Measurements from ENCODE around the gene IL17C.

IL17C gene

DNA sequence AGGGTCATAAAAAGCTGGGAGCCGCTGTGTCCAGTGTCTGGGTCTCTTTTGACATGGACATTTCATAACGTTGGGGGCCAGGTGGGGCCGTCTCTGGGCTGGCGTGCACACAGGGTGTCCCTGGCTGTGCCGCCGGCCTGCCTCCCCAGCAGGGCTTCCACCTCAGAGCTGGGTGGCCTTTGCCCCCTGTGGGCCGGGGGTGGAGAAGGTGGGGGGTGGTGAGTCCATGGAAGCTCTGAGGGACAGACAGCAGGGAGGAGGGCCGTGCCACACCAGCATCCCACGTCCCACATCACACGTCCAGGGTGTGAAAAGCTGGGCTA lies 48.8 kb downstream of the IL17C start:
- no peak for DNase-seq

- no peak for DNase-seq
Observed at GRCh38 chr16:88687676-88688012, 49.3 kb downstream of the IL17C start.

- DNase-seq: no peak
Observed at GRCh38 chr16:88688013-88688778, 49.8 kb downstream of the IL17C start.
